HG03135 (cell line): ENCODE results near the gene PRKACB.
"Not testable (repeated sequence)": the region's sequence is repeated elsewhere in the genome, so short reads cannot be mapped to it uniquely, and the experiment has no call there.

Source experiments
- ATAC-seq: cut with Tn5 transposase; IDR thresholded peaks from one replicate; pipeline ENCODE4 v1.9.1; 2021; ENCODE audit warnings: mild to moderate bottlenecking, moderate library complexity; ENCODE audit not compliant: unreplicated experiment

Gene PRKACB

DNA sequence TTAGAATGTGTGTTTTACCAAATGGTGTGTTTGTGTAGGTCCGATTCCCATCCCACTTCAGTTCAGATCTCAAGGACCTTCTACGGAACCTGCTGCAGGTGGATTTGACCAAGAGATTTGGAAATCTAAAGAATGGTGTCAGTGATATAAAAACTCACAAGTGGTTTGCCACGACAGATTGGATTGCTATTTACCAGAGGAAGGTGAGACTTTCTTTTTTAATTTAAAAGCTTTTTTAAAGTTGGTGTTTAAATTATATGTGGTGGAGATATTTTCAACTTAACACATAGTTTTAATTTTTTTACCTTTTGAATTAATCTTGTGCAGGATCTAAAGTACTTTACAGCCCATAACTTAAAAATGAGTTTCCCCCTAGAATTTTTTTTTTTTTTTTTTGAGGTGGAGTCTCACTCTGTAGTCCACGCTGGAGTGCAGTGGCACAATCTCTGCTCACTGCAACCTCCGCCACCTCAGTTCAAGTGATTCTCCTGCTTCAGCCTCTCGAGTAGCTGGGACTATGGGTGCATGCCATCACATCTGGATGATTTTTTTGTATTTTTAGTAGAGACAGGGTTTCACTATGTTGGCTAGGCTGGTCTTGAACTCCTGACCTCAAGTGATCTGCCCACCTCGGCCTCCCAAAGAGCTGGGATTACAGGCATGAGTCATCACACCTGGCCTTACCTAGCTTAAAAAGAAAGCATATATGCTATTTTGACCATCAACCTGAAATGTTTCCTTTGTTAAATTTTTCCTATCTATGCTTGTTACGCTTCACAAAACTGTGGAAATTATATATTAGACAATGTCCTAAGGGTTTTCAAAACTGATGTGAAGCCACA is 70.3 kb downstream of the PRKACB start:
- no peak for ATAC-seq

DNA sequence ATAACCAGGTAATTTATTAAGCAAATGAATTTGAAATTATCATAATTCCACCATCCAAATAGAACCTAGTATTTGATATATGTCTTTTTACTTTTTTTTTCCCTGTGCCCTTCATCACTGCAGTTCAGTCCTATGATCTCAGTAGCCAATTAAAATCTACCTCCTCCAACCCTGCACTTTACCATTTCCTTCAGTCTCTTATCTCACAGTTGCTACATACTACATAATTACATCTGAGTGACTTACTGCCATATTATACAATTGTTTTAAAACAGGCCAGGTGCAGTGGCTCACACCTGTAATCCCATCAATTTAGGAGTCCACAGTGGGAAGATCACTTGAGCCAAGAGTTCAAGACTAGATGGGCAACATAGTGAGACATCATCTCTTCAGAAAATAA is 73.2 kb downstream of the PRKACB start:
- no peak for ATAC-seq

DNA sequence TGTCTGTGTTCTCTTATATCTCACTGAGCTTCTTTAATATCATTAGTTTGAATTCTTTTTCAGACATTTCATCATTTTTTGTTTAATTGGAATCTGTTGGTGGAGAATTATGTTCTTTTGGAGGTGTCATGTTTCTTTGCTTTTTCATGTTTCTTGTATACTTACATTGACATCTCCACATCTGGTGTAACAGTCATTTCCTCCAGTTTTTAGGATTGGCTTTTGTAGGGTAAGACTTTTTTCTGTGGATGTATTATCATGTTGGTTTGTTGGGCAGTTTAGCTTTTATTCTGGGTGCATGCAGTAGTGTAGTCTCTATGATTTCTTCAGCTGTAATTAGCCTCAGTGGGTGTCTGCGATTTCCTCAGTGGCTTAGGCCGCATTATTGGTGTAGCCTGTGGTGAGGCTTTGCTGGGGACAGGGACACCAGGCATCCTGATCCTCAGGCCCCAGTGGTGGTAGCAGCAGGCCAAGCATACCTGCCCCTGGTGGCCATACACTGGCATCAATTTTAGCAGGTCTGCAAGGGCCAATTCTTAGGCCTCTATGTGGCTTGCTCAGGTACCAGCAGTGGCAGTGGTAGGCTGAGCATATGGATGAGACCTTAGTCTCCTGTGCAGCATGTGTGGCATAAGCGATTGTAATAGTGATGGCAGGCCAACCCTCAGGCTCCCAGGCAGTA is 79.8 kb downstream of the PRKACB start:
- no peak for ATAC-seq

DNA sequence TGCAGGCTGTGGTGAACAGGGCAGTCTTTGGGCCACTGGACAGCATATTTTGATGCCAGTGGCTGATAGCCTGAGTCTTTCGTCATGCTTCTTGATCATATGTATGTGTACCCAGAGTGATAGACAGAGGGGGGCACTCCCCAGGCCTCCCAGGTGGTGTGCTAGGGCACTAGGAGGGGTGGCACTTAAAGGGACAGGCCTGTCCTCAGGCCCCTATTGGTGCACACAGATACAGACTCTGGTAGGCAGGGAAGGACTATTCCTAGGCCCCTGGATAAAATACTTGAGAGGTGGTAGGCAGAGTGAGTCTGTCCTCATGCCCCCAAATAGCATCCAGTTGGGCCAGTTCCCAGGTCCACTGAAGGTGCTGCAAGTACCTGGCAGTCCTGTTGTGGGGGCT is 80.8 kb downstream of the PRKACB start:
- ATAC-seq, result no peak

DNA sequence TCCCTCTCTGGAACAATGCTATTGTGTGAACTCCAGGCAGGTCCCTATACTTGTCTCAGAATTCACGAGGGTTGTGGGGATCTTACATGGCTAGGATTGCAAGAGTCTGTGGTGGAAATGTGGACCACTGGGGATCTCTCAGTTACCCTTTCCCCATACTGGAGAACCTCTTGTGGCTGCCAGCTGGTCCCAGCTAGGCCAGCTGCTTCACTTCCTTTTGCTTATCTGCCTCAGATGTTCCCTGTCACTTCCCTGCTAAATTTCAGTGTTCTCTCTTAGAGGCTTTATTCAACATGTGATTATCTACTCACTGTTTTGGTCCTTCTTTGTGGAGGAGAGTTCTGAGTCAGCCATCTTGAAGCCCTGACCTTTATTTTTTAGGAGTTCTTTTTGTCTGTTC is 81.6 kb downstream of the PRKACB start:
- ATAC-seq, result no peak

DNA sequence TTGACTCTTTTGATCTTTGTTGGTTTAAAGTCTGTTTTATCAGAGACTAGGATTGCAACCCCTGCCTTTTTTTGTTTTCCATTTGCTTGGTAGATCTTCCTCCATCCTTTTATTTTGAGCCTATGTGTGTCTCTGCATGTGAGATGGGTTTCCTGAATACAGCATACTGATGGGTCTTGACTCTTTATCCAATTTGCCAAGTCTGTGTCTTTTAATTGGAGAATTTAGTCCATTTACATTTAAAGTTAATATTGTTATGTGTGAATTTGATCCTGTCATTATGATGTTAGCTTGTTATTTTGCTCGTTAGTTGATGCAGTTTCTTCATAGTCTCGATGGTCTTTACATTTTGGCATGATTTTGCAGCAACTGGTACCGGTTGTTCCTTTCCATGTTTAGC is 88.6 kb downstream of the PRKACB start:
- not testable (repeated sequence) for ATAC-seq

DNA sequence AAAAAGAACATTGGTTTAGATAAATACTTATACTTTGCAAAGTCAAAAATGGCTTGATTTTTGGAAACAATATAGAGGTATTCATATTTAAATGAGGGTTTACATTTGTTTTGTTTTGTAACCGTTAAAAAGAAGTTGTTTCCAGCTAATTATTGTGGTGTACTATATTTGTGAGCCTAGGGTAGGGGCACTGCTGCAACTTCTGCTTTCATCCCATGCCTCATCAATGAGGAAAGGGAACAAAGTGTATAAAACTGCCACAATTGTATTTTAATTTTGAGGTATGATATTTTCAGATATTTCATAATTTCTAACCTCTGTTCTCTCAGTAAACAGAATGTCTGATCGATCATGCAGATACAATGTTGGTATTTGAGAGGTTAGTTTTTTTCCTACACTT is 92.2 kb downstream of the PRKACB start:
- no peak for ATAC-seq

DNA sequence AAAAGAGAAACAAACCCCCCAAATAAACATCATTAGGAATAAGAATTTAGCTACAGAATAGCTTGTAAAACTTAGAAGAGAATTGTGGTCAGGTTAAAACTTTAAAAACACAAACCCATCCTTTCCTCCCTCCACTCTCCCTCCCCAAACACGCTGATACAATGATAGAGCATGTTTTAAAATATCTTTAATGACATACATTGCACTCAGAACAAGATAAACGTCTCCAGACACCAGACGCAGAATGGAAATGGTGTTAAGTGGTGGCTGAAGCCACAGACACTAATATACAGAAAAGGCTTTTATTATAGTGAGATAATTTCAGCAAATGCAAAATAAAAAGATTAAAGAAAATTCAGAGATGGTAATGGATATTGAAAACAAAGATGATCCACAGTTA is 98.6 kb downstream of the PRKACB start:
- no peak for ATAC-seq

DNA sequence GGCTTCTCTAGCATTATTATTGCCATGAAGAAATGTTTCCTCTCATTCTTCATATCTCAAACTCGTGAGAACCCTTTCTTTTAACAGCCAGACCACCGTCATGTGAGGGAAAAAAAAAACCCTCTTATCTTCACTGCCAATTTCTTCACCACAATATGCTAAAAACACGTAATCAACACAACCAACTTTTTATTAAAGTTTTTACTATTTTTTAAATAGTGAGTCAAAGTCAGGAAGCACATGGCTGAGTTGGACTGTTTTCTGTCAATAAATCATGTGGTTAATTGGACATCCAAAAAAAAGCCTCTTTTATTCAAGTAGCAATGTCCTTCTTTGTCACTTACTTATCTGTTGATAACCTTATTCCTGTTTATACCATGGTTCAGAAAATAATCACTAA is 101.5 kb downstream of the PRKACB start:
- no peak for ATAC-seq

DNA sequence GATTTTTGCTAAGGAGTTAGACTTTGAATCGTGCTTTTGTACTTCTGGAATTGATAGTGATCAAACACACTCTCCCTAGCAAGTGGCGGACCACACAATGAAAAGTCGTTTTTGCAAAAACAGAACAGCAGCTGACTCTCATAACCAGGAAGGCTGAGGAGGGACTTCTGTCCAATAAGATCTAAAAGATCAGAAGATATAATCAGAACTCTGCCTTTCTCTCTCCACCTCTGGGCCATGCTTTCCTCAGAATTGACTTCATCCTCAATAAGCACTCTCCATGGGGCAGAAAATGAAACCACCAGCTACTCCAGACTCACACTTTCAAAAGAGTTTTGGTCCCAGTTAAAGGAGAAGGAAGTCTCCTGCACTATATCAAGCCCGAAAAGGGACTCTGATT is 102.1 kb downstream of the PRKACB start:
- no peak for ATAC-seq

DNA sequence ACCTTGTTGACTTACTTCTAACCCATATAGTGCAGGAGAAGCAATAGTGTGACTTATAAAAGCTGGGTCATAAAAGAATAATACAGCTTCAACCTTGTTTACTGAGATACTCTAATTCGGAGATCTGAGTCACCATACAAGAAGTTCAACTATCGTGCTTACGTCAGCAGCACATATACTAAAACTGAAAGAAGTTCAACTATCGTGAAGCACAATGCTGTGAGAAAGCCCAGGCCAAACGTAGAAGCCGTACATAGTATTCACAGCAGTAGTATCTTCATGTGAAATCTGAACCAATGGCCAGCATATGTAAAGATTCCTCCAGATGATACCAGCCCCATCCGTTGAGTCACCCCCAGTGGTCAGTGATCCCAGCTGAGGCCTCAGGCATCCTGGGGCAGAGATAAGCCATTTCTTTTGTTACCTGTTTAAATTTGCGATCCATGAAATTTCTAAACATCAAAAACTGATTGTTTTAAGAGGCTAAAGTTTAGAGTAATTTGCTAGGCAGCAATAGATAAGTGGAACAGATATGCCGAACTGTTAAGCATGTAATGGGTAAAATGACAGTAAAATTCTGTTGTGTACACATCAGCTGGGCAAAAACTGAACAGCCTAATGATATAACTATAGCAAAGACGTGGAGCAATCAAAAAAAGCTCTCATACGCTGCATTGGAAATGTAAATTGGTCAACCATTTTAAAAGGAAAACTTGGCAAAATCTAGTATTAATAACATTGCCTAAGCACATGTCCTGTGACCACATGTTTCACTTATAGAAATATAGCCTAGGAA is 103.6 kb downstream of the PRKACB start:
- no peak for ATAC-seq

DNA sequence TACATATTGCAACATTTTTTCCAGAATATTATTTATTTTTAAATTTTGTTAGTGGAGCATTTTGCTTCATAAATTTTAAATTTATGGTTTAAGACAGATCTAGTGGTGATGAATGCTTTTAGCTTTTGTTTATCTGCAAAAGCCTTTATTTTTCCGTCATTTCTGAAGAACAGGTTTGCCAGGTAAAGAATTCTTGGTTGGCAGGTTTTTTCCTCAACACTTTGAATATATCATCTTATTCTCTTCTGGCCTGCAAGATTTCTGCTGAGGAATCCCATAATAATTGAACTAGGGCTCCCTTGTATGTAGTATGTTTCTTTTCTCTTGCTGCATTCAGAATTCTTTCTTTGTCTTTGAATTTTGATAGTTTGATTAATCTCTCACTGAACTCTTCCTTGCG is 106.6 kb downstream of the PRKACB start:
- no peak for ATAC-seq

DNA sequence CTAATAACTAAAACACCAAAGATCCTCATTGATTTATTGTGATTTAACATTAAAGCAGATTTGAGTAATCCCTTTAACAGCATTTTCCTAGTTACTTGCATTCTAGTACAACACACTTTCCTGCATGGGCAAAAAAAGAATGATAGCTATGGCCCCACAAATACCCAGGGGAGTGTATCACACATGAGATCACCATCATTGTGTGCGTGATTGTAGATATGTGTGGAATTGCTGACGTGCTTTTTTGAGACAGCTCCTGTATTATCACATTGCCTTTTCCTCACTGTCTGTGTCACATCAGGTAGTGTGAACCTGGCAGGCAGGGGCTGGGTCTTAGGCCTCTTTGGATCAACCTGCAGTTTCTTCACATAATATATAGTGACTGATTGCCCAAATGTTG is 109.0 kb downstream of the PRKACB start:
- no peak for ATAC-seq

DNA sequence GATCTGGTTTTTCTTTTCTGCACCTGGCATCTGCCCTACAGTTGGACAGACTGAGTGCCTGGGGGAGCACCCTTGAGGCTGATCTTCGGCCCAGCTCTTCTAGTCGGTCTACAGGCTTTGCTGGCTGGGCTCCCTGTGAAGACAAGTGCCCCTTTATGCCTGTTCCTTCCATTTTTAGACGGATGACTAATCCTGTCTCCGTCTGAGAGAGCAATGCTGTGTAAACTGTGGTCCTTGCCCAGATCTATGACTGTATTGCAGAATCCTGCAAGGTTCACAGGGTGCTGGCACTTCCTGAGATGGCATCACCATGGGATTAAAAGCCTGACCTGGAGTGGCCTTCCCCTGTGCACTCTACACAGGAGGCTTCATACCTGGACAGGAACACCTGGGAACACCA is 109.8 kb downstream of the PRKACB start:
- ATAC-seq, result no peak

DNA sequence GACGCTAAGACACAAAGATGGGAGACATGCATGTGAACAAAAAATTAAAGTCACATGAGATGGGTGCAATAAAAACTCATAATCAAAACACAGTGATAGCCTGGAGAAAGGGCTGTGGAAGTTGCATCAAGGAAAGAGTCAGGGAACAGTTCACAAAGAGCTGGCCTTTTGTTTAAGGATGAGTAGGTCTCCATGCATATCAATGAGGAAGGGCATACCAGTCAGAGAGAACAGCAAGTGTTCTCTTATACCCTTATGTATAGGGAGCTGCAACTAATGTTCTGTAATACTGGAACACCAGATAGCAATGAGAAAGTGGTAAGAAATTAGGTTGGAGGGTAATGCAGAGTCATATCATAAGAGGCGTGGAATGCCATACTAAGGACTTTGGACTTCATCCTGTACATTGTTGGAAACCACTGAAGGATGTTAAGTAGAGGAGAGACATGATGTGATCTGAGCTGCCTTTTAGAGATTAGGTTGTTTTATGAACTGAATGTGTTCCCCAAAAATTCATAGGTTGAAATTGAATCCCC is 110.7 kb downstream of the PRKACB start:
- ATAC-seq, result no peak

DNA sequence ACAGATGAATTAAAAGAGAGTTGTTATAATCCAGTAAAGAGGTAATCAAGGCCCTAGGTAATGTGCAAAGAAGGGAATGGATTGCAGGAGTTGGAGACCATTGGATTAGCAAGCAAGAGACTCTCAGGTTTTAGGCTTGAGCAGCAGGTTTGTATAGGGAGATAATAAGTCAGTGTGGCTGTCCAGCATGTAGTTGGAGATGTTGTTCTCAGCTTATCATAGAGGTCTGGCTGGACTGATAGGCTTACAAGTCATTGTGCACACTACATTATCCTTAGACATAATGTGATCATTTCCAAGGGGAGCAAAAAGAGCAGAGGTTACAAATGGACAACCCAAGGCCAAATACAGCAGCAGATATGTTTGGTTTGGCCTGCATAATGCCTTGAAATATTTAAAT is 111.5 kb downstream of the PRKACB start:
- ATAC-seq, result no peak

DNA sequence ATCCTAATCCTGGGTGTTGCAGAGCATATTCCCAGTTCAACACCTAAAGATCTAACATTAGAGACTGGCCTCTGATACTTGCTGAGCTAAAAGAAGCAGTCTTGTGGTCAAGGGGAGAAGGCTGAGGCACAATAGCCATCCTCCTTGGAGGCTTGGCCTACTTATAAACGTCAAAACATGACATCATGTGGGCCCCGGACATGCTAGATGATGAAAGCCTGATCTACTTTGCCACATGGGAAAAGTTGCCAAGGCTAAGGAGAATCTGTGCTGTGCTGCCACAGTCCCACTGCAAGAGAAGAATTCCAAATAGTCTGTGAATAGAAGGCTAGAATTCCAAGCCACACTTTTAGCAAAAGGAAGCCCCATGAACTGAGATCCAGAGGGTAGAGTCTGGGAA is 113.5 kb downstream of the PRKACB start:
- no peak for ATAC-seq

DNA sequence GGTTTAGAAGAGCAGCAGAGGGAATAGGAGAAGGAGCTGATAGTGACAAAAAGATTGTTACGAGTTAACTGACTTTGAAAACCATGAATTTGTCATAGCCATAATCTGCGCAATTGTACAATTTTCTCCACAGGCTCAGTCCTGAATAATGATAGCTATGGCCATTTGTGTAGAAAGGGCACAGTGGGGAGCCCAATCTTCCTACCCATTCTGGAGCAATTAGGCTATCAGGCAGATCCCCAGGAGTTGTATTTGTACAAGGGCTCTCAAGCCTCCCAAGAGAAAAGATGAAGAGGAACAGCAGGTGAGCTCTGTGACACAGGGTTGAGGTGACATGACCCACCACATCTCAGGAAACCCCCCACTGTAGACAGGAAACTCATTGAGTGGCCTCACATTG is 115.3 kb downstream of the PRKACB start:
- ATAC-seq, result no peak

DNA sequence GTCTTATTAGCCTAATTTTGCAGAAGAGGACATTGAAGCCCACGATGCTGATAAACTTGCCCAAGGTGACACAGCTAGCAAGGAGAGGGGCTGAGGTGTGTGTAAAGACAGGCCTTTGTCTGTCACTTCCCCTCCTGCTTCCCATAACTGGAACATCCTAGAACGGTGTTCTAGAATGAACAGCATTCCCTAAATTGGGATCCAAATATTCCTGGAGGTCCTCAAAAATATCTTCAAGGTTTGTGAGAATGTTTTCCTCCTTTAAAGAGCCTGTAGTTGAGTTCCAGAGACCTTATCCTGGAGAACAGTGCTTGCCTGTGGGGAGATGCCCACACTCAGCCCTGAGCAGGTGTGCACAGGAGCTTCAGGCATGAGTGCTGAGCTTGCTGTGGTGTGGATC is 115.9 kb downstream of the PRKACB start:
- no peak for ATAC-seq

DNA sequence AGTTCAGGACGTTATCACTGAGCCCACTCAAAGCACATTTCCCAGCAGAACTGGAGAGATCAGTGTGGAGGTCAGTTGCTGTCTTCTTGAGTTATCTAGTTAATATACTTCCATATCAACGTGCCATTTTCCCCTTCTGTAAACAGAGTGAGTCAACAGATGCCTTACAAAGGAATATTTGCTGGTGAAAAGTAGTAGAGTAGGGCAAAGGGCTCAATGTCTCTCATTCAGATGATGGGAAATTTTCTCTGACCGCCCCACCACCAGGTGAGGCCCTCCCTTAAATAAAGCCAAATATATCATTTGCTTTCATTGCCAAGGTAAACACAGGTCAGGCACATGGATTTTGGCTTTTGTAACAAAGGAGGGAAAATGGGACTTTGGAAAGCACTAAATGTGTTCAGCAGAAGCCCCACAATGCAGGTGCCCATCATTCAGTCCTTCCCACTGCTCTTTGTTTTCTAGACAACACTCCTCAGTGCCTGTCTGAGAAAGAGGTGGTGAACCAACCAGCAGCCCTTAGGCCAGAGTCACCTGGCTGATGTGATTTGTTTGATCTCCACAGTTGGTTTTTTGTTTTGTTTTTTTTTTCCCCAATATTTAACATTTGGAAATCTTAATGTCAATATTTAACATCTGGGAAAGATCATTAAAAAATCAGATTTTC is 116.9 kb downstream of the PRKACB start:
- no peak for ATAC-seq

DNA sequence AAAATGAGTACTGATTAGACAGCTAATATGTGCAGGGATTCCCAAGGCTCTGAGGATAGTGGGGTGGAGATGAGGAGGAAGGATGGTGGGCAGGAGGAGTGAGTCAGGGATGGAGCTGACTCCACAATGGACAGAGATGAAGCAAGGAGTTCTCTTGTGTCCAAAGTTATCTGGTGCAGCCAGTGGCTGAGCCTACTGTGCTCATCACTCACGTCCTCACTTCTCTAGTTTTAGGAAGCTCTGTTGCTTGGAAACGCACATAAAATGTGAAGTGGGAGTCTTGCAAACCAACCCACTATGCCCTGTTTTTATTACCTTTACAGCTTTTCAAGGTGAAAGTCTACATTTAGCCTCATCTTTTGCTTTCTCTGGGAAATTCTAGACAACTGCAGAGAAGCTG is 120.9 kb downstream of the PRKACB start:
- no peak for ATAC-seq
